ENCODE data around the gene CCDC172. TPM values are rescaled to one million over a fixed set of nuclear protein-coding genes. Genes with fewer than 3 reads are reported as not detected.

Gene CCDC172
- total RNA-seq, 1 donor from 2014 or later: not detected

GRCh38 chr10:116427671-116428070 lies 103.4 kb downstream of the CCDC172 start, which contains the start of gene PNLIPRP3:
PNLIPRP3 (plus strand) TSS chr10:116427847; CDS start chr10:116428013, 166 bp downstream.
- H3K4me3 Mint-ChIP-seq: no peak within 1 kb of the TSS
- no peak for TF ChIP-seq CTCF (IDR thresholded peaks at IDR 0.05; ENCODE audit: unreplicated experiment)
- H3K27me3 Mint-ChIP-seq (ENCODE audit: low read depth): peaks cover 3% of the 10 kb centered on the region
- H3K4me1 Mint-ChIP-seq: peaks cover 3% of the 10 kb centered on the region
- H3K27ac Mint-ChIP-seq: no peak within 1 kb of the TSS
- no peak for DNase-seq (ENCODE audit: low spot score in 2 of 2, unreplicated experiment in 2 of 2)
- H3K36me3 Mint-ChIP-seq: no peaks in the 10 kb centered on the region
- no peaks in the 10 kb centered on the region for H3K9me3 Mint-ChIP-seq

- DNase-seq (ENCODE audit: low spot score in 2 of 2, unreplicated experiment in 2 of 2): no peak
- no peaks in the 10 kb centered on the region for H3K9me3 Mint-ChIP-seq
- no peaks in the 10 kb centered on the region for H3K36me3 Mint-ChIP-seq
- no peak overlapping the region for H3K27ac Mint-ChIP-seq
- H3K4me3 Mint-ChIP-seq: no peak overlapping the region
- H3K4me1 Mint-ChIP-seq: peaks cover 3% of the 10 kb centered on the region
- peaks cover 3% of the 10 kb centered on the region for H3K27me3 Mint-ChIP-seq (ENCODE audit: low read depth)
- no peak for TF ChIP-seq CTCF (IDR thresholded peaks at IDR 0.05; ENCODE audit: unreplicated experiment)
These were observed 105.2 kb downstream of the CCDC172 start for GRCh38 chr10:116429288-116429977.

Other genes starting within 250 kb of the CCDC172 start
- 38.7 to 42.4 TPM (median 40.8 TPM) in 3 replicates for gene GFRA1, start 51.2 kb upstream of the CCDC172 start, total RNA-seq
- gene PNLIPRP3, start 103.4 kb downstream of the CCDC172 start, total RNA-seq: not detected in 3 replicates
- not detected in 3 replicates for gene PNLIP, start 221.5 kb downstream of the CCDC172 start, total RNA-seq

Measured in mesothelial cell of epicardium (in vitro differentiated cells).